A673 (cell line): Measurements from ENCODE around the gene ZNF385B.

ENCODE experiments used
- CTCF ChIP-seq: fragments of 300-800, 200-600 bp; sonication (generic); conservative IDR thresholded peaks from 2 replicates; pipeline ENCODE4 v1.5.1; 2017; ENCODE audit warnings: low read depth, mild to moderate bottlenecking, antibody characterized with exemption, low read length, moderate library complexity, mixed read lengths
- EZH2 ChIP-seq: fragments of 200-600 bp; sonication (generic); IDR thresholded peaks from 2 replicates; pipeline ENCODE4 v1.6.1; 2017; ENCODE audit warnings: borderline replicate concordance, low read depth, mild to moderate bottlenecking, mixed read lengths, antibody characterized with exemption, low read length; ENCODE audit not compliant: poor library complexity, severe bottlenecking

- TF ChIP-seq CTCF, result no peak
- TF ChIP-seq EZH2, result no peak
Measured at GRCh38 chr2:179691235-179691634, 170.2 kb downstream of the ZNF385B start.
